T47D (cell line): ENCODE data around the gene YPEL4.
A peak's percentile ranks its signal among the peaks of the same experiment; 100 is the strongest.
"Not testable (repeated sequence)": the region's sequence is repeated elsewhere in the genome, so short reads cannot be mapped to it uniquely, and the experiment has no call there.

Experiments used
- DNase-seq, 2 experiments: peaks; one replicate each; pipeline versions ENCODE4 v3.0.0 to v3.0.0-alpha.2; 2011 to 2012; ENCODE audit warnings: low read depth in 1 of 2, low spot score in 1 of 2
- JUND ChIP-seq: IDR thresholded peaks from 2 replicates; pipeline ENCODE4 v1.6.1; 2012; ENCODE audit warnings: low read depth
- in situ Hi-C: cut with HindIII; loops from 2 replicates; pipeline ENCODE4 v1.10.0; 2016; ENCODE audit warnings: low sequenced_read_pairs, low pct_unique_long_range_greater_than_20kb

Gene YPEL4, protein sequence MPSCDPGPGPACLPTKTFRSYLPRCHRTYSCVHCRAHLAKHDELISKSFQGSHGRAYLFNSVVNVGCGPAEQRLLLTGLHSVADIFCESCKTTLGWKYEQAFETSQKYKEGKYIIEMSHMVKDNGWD

DNA sequence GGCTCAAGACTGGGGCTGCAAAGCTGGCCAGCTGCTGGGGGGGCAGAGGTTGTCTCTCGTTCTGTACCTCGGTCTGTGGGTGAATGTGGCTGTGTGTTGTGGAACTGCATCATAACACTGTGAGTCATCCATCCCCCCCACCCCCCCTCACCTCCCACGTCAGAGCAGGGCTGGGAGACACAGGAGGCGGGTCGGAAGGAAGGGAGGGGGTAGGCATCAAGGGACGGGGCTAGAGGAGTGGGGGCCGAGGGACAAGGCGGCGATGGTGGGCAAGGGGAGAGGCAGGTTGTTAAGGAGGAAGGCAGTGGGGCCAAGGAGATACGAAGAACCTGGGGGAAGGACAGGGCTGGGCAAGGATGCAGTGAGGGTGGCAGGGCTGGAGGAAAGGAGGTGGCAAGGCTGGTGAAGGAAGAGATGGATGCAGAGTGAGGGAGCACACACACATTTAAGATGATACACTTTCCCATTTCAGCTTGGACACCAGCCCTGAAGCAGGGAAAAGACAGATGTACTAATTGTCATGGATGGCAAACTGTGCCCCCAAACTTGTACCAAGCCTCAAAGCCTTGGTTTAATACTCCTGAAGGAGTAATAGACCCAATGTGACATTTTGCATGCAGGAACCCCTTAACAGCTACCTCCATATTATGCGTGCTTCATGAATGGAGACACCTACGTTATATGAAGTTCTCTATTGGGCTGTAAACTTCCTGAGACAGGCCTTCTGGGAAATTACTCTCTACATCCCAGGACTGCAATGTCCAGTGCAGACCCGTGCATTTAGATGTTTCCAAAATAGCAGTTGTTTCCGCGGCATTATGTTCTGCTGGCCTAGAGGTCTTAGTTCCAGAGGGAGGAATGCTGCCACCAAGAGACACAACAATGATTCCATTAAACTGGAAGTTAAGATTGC, at the start of gene YPEL4:
Gene YPEL4 (minus strand): TSS at position 87 of the 913 bp plus-strand sequence. CDS start 2,805 bp downstream, outside the sequence.
- DNase-seq = peak; percentile 47 to 77
- in situ Hi-C loops = no loop called here
- TF ChIP-seq JUND = 0 out of 2 replicates have a peak, but pooled peaks have one; percentile 16

DNA sequence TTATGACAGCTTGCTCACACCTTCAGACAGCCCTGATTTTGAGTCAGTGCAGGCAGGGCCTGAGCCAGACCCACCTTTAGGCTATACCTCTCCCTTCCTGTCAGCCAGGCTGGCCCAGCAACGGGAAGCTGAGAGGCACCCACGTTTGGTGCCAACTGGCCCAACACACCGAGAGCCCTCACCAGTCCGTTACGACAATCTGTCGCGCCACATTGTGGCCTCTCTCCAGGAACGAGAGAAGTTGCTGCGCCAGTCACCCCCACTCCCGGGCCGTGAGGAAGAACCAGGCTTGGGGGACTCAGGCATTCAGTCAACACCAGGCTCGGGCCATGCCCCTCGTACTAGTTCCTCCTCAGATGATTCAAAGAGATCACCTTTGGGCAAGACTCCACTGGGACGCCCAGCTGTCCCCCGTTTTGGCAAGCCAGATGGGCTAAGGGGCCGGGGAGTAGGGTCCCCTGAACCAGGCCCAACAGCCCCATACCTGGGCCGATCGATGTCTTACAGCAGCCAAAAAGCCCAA, 49.2 kb upstream of the YPEL4 start:
- no peak for DNase-seq
- TF ChIP-seq JUND = no peak
- in situ Hi-C loops = no loop called here

DNA sequence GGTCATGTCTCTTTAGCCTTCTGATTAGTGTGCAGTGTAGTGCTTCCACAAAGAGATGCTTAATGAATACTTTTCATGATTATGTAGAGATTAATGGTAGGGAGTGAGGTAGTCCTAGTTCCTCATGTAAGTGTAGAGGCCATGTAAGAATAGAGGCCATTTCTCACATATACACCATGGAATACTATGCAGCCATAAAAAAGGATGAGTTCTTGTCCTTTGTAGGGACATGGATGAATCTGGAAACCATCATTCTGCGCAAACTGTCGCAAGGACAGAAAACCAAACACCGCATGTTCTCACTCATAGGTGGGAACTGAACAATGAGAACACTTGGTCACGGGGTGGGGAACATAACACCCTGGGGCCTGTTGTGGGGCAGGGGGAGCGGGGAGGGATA, 40.8 kb upstream of the YPEL4 start:
- in situ Hi-C loops, DNase-seq: not testable (repeated sequence)

DNA sequence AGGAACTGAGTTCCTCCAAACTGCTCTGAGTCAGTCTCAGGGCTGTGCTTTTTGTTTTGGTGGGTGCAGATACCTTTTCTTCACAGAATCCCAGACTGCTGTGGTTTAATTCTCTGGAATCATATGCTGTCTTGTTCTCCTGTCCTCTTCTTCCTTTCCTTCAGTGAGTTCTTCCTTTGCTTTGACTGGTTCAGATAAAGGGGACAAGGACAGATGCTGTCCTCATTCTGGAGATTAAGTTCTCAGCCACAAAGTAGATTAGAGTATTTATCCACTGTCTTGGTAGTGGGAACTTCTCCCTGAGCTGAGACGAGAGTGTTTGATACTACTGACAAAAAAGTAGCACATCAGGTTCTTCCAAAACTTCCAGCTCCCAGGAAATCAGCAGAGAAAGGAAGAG, 31.5 kb upstream of the YPEL4 start:
- no peak for DNase-seq
- no peak for TF ChIP-seq JUND
- in situ Hi-C loops = no loop called here

DNA sequence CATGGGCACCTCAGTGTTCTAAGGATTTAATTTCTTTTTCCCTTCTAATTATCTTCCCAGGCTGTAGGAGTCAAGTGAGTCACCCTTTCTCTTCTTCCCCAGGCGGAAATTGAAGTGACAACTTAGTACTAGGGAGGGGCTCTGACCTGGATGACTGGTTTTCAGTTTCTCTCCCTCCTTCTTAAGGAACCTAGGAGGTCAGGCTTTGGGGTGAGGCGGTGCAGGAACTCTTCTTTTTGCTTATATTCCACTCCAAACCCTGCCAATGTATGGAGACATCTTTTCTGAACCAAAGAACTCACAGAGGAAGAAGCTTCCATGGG, 30.8 kb upstream of the YPEL4 start:
- in situ Hi-C loops = no loop called here
- DNase-seq = no peak
- no peak for TF ChIP-seq JUND

DNA sequence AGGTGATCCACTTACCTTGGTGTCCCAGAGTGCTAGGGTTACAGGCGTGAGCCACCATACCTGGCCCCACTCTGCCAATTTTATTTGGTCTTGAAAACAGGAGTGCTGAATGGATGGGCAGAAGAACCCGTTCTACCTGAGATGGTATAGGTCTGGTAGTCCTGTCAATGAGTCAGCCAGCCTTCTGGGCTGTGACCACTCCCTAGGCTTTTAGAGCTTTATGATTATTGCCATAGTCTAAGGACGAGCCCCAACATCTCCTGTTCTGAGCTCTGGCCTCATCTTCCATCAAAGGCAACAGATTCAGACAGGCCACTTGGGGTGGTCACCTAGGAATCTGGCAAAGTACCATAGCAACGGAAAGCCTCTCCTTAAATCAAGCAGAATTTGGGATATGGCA, 29.7 kb upstream of the YPEL4 start:
- in situ Hi-C loops = no loop called here
- no peak for DNase-seq
- TF ChIP-seq JUND = no peak

DNA sequence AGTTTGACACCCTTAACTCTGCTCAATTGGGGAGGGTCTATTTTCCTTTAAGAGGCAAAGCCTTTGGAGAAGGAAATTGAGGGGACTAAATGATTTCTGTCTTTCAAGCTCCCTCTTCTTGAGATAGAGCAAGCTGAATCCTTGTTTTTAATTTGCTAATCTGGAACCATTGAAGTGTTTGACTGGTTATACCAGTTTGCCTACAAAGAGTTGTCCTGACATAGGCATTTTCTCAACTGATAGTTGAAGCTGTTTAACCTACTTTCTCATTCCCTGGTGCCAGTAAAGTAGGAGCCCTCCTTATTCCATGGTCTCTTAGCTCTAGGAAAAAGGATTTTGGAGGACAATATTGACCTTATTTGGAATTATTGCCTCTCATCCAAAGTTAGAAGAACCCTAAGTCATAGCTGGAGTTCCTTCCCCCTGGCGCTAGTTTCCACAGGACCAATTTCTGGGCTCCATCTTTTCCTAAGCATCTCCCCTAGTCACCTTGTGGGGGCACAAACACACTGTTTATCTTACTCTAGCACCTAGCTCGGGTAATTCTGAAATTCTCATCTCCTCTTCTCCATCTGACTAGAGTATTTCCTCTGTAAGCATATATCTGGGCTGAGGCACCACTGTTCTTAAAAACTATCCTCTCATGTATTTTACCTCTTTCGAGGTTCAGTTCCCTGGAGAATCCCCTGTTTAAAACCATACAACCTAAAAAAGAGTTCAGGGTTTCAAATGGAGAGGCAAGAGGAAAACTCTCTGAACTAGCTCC, 25.6 kb upstream of the YPEL4 start:
- TF ChIP-seq JUND = no peak
- in situ Hi-C loops = no loop called here
- peak in 1 of 2 experiments; percentile 62 for DNase-seq

DNA sequence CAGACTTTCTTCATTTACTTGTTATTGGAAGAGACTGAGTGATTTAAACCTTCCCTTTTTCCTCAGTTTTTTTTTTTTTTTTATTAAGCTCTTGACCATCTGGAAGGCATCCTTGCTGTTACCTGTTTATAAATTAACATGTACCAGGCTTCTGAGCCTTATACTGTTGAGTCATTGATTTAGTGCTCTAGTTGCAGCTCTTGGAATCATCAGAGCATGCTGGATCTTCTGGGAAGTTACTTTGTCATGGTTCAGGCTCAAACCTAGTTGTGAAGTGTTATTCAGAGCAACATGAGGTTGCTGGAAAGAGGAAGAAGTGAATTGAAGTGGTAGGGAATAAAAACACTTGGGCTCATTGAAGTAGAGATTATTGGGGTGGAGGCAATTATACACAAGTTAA, 24.5 kb upstream of the YPEL4 start:
- TF ChIP-seq JUND = no peak
- in situ Hi-C loops = no loop called here

DNA sequence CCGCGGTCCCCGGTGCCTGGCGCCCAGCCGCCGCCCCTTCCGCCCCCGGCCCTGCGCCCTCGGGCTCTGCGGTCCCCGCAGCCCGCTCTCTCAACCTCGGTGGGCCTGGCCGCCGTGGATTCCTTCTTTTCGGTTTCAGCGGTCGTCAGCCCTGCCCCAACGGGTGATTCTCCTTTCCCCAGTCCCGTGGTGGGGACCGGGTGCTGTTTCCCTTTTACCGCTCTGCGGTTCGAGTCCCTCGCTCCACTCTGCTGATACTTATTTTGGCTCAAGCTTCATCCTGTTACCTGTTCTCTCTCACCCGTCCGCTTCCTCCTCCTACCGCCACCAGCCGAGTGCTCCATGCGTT, 18.7 kb upstream of the YPEL4 start:
- no peak for TF ChIP-seq JUND
- in situ Hi-C loops = no loop called here
- peak in 1 of 2 experiments; percentile 52 for DNase-seq

More for the DNA sequence above, 24.5 kb upstream of the YPEL4 start:
- no peak for DNase-seq

DNA sequence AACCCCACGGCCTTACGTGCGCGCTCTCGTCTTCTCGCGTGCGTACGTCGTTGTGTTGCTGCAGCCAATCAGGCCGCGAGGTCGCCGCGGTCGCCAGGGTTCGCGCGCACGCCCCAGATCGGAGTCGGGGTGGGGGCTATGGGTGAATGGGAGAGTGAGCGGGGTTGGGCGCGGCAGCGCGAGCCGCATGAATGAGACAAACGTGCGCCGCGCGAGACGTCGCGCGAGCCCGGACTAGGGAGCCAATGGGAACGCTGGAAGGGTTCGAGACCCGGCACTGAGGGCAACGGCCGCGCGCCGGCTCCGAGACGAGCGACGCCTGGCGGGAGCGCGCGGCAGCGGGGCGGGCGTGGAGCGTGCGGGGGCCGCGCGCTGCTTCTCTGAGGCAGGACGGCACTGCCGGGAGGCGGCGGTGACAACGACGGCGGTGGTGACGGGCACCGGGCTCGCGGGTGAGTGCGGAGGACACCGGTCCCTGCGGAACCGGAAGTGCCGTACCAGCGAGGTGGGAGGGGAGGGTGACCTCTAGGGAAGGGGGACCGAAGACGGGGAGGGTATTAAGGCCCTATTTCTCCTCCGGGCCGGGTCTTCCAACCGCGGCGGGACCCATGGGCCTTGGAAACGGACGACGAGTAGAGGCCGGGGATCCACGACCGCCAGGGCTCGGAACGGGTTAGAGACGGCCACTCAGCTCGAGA, 18.2 kb upstream of the YPEL4 start, which contains the start of gene ZDHHC5:
Gene ZDHHC5 (plus strand): TSS at position 379 of the 698 bp plus-strand sequence. CDS start 4,977 bp downstream, outside the sequence.
- TF ChIP-seq JUND = no peak
- peak; percentile 99 to 100 for DNase-seq
- in situ Hi-C loops = no loop called here

DNA sequence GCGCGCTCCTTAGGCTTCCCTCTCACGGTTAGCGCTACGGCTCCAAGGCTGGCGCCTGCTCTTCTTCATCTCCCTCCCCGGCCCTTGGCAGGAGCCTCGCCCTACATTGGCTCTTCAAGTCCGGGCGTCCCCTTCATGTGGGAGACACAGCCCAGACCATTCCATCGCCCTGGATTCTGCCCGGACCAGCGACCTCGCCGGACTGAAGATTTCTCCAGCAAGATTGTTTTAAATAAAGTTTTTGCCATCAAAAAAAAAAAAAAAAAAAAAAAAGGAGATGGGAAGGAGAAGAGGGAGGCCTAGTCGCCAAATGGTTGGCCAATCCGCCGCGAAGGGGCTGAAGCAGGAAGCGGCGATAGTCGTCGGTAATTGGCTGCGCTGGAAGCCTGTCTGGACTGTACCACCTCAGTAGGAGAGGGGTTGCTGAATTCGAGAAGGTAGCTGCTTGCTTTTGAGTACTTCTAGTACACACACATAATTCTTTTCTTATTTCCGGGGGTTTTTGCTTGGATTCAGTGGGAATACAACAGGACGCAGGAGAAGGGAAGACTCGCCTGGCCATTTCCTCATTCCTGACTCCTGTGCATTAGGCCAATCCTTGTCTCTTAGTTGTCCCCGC, 17.5 kb upstream of the YPEL4 start:
- TF ChIP-seq JUND = peak; percentile 40; the same call in 1 of the 2 replicates
- in situ Hi-C loops = no loop called here
- peak; percentile 94 to 99 for DNase-seq

DNA sequence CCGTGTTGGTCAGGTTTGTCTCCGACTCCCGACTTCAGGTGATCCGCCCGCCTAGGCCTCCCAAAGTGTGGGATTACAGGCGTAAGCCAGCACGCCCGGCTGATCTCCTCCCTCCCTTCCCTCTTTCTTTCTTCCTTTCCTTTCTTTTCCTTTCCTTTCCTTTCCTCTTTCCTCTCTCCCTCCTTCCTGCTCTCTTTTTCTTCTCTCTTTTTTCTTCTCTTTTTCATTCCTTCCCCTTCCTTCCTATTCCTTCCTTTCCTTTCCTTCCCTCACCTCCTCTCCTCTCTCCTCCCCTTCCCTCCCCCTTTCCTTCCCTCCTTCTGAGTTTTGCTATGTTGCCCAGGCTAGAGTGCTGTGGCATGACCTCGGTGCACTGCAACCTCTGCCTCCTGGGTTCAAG, 14.3 kb upstream of the YPEL4 start:
- TF ChIP-seq JUND = no peak
- in situ Hi-C loops = no loop called here
- DNase-seq = no peak
